Tibial nerve (tissue), 4 donors: ENCODE measurements around the gene DAPK1.

ENCODE experiments used
- EP300 ChIP-seq, 2 donors: sonication (generic); formaldehyde crosslinking; IDR thresholded peaks; one replicate each; pipeline ENCODE4 v1.6.1; 2017; ENCODE audit warnings: antibody characterized with exemption in 2 of 2, mild to moderate bottlenecking in 1 of 2
- POLR2A ChIP-seq, 2 donors: fragments of 450-650 bp; IDR thresholded peaks; one replicate each; pipeline ENCODE4 v1.6.1; 2017; ENCODE audit warnings: antibody characterized with exemption in 2 of 2, mild to moderate bottlenecking in 2 of 2, moderate library complexity in 2 of 2
- TF ChIP-seq, protein P1 (sequence below), 5 experiments: fragments of 200-600 bp in 3 of 5; fragments of 450-650 bp in 2 of 5; sonication (generic) in 3 of 5; IDR thresholded peaks; one replicate each; pipeline ENCODE4 v1.5.1; 2016 to 2019; ENCODE audit warnings: antibody characterized with exemption in 5 of 5, mild to moderate bottlenecking in 3 of 5, moderate library complexity in 2 of 5

DNA sequence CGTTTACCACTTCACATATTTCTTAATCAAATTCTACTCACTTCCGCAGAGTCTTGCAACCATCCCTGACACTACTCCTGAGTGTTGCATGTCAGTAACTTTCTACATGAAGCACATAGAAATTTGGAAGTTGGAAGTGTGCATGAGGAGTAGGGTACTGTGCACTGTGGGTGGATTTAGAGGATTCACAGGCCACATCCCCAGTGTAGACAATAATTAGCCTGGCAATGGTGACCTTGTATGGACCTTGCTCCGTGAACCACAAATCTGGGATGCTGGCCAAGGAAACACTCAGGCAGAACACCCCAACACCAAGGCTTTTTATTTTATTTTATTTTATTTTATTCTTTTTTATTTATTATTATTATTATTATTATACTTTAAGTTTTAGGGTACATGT lies 253.8 kb downstream of the DAPK1 start:
- TF ChIP-seq, protein P1, sequence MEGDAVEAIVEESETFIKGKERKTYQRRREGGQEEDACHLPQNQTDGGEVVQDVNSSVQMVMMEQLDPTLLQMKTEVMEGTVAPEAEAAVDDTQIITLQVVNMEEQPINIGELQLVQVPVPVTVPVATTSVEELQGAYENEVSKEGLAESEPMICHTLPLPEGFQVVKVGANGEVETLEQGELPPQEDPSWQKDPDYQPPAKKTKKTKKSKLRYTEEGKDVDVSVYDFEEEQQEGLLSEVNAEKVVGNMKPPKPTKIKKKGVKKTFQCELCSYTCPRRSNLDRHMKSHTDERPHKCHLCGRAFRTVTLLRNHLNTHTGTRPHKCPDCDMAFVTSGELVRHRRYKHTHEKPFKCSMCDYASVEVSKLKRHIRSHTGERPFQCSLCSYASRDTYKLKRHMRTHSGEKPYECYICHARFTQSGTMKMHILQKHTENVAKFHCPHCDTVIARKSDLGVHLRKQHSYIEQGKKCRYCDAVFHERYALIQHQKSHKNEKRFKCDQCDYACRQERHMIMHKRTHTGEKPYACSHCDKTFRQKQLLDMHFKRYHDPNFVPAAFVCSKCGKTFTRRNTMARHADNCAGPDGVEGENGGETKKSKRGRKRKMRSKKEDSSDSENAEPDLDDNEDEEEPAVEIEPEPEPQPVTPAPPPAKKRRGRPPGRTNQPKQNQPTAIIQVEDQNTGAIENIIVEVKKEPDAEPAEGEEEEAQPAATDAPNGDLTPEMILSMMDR (IDR thresholded peaks at IDR 0.05): no peak
- no peak for TF ChIP-seq POLR2A (IDR thresholded peaks at IDR 0.05)
- no peak for TF ChIP-seq EP300 (IDR thresholded peaks at IDR 0.05)
